ENCODE results near the gene ACYP2.
"Not testable (repeated sequence)": the region's sequence is repeated elsewhere in the genome, so short reads cannot be mapped to it uniquely, and the experiment has no call there.

Gene ACYP2

GRCh38 chr2:54115284-54116137 is at the start of gene ACYP2:
TSS of gene ACYP2 (plus strand) at chr2:54115615.
- CTCF ChIA-PET, result interaction anchor here (1.0 kb wide), 1 partner anchor 8 kb away, joined by 4 read pairs; no protein-coding TSS in a partner anchor
- no peak for TF ChIP-seq SUZ12 (IDR thresholded peaks at IDR 0.05)
- TF ChIP-seq L3MBTL2 (conservative IDR thresholded peaks at IDR 0.05), result no peak; the same call in none of the 2 replicates
- no peak for TF ChIP-seq HDGF (IDR thresholded peaks at IDR 0.05; ENCODE audit: borderline replicate concordance)
- TF ChIP-seq SP1 (IDR thresholded peaks at IDR 0.05), result no peak
- TF ChIP-seq FOXM1 (IDR thresholded peaks at IDR 0.05; ENCODE audit: borderline replicate concordance), result no peak
- no peak for TF ChIP-seq TARDBP (IDR thresholded peaks at IDR 0.05)
- peak; percentile 86 for TF ChIP-seq NFRKB (IDR thresholded peaks at IDR 0.05)
- TF ChIP-seq BHLHE40 (IDR thresholded peaks at IDR 0.05; ENCODE audit: borderline replicate concordance), result no peak
- peak; percentile 73 for TF ChIP-seq PKNOX1 (IDR thresholded peaks at IDR 0.05)
- TF ChIP-seq LEF1 (IDR thresholded peaks at IDR 0.05; ENCODE audit: borderline replicate concordance), result no peak
- TF ChIP-seq ZNF384 (IDR thresholded peaks at IDR 0.05), result no peak
- peak; percentile 85 for TF ChIP-seq ELF4 (IDR thresholded peaks at IDR 0.05)
- TF ChIP-seq CTBP1 (IDR thresholded peaks at IDR 0.05; ENCODE audit: borderline replicate concordance), result no peak
- no peak for TF ChIP-seq FOXA1 (IDR thresholded peaks at IDR 0.05)
- TF ChIP-seq FOXK2 (IDR thresholded peaks at IDR 0.05), result no peak
- TF ChIP-seq ARNT (IDR thresholded peaks at IDR 0.05), result no peak
- POLR2A ChIA-PET, result interaction anchor here (0.6 to 1.4 kb wide), 5 partner anchors 9 to 137 kb away, joined by 3 to 6 read pairs (median 3); no protein-coding TSS in a partner anchor
- peak; percentile 94 for DNase-seq (ENCODE audit: extremely low spot score)

- DNase-seq (ENCODE audit: extremely low spot score), result no peak
- CTCF ChIA-PET, result no interaction called here
- no peak for TF ChIP-seq L3MBTL2 (conservative IDR thresholded peaks at IDR 0.05)
- TF ChIP-seq ARNT (IDR thresholded peaks at IDR 0.05), result no peak
- POLR2A ChIA-PET, result no interaction called here
These were observed 49.5 kb upstream of the ACYP2 start for GRCh38 chr2:54065891-54066290.

GRCh38 chr2:54067851-54068375 is 47.5 kb upstream of the ACYP2 start:
- ChIA-PET CTCF (no interaction called here), POLR2A (no interaction called here)
- no peak for DNase-seq (ENCODE audit: extremely low spot score)
- TF ChIP-seq SP1 (IDR thresholded peaks at IDR 0.05), result no peak
- no peak for TF ChIP-seq FOXM1 (IDR thresholded peaks at IDR 0.05; ENCODE audit: borderline replicate concordance)
- no peak for TF ChIP-seq HDGF (IDR thresholded peaks at IDR 0.05; ENCODE audit: borderline replicate concordance)
- TF ChIP-seq SUZ12 (IDR thresholded peaks at IDR 0.05), result no peak
- TF ChIP-seq LEF1 (IDR thresholded peaks at IDR 0.05; ENCODE audit: borderline replicate concordance), result no peak
- no peak for TF ChIP-seq TARDBP (IDR thresholded peaks at IDR 0.05)
- TF ChIP-seq ARNT (IDR thresholded peaks at IDR 0.05), result no peak
- no peak for TF ChIP-seq CTBP1 (IDR thresholded peaks at IDR 0.05; ENCODE audit: borderline replicate concordance)

DNA sequence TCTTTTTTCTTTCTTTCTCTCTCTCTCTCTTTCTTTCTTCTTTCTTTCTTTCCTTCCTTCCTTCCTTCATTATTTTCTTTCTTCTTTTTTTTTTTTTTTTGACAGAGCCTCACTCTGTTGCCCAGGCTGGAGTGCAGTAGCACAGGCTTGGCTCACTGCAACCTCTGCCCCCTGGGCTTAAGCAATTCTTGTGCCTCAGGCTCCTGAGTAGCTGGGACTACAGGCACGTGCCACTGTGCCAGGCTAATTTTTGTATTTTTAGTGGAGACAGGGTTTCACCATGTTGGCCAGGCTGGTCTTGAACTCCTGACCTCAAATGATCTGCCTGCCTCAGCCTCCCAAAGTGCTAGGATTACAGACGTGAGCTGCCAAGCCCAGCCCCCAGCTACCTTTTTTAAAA is 42.9 kb upstream of the ACYP2 start:
- POLR2A ChIA-PET; DNase-seq (ENCODE audit: extremely low spot score); CTCF ChIA-PET: not testable (repeated sequence)

DNA sequence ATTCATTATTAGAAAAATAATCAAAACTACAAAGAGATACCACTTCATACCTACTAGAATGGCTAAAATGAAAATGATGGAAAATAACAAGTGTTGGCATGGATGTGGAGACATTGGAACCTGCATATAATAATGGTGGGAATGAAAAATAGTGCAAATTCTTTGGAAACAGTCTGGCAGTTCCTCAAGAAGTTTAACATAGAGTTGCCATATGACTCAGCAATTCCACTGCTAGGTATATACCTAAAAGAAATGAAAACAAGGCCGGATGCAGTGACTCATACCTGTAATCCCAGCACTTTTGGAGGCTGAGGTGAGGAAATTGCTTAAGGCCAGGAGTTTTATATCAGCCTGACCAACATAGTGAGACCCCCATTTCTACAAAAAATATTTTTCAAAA is 41.6 kb upstream of the ACYP2 start:
- POLR2A ChIA-PET, result no interaction called here
- no peak for DNase-seq (ENCODE audit: extremely low spot score)

GRCh38 chr2:54074606-54075341 is 40.6 kb upstream of the ACYP2 start:
- ChIA-PET POLR2A (no interaction called here), CTCF (interaction anchor here (0.6 kb wide), 1 partner anchor 96 kb away, joined by 3 read pairs; no protein-coding TSS in a partner anchor)
- TF ChIP-seq SUZ12 (IDR thresholded peaks at IDR 0.05), result no peak
- TF ChIP-seq ZNF384 (IDR thresholded peaks at IDR 0.05), result no peak
- no peak for TF ChIP-seq ARNT (IDR thresholded peaks at IDR 0.05)
- TF ChIP-seq LEF1 (IDR thresholded peaks at IDR 0.05; ENCODE audit: borderline replicate concordance), result no peak
- DNase-seq (ENCODE audit: extremely low spot score), result no peak

More for the DNA sequence above, 41.6 kb upstream of the ACYP2 start:
- CTCF ChIA-PET, result no interaction called here
- TF ChIP-seq ELF4 (IDR thresholded peaks at IDR 0.05) (no peak), FOXA1 (IDR thresholded peaks at IDR 0.05) (no peak), PKNOX1 (IDR thresholded peaks at IDR 0.05) (no peak), HDGF (IDR thresholded peaks at IDR 0.05; ENCODE audit: borderline replicate concordance) (no peak), NFRKB (IDR thresholded peaks at IDR 0.05) (no peak), L3MBTL2 (conservative IDR thresholded peaks at IDR 0.05) (no peak), LEF1 (IDR thresholded peaks at IDR 0.05; ENCODE audit: borderline replicate concordance) (no peak), FOXM1 (IDR thresholded peaks at IDR 0.05; ENCODE audit: borderline replicate concordance) (no peak), ARNT (IDR thresholded peaks at IDR 0.05) (no peak), FOXK2 (IDR thresholded peaks at IDR 0.05) (no peak), SP1 (IDR thresholded peaks at IDR 0.05) (no peak), CTBP1 (IDR thresholded peaks at IDR 0.05; ENCODE audit: borderline replicate concordance) (no peak), TARDBP (IDR thresholded peaks at IDR 0.05) (no peak), BHLHE40 (IDR thresholded peaks at IDR 0.05; ENCODE audit: borderline replicate concordance) (no peak)

DNA sequence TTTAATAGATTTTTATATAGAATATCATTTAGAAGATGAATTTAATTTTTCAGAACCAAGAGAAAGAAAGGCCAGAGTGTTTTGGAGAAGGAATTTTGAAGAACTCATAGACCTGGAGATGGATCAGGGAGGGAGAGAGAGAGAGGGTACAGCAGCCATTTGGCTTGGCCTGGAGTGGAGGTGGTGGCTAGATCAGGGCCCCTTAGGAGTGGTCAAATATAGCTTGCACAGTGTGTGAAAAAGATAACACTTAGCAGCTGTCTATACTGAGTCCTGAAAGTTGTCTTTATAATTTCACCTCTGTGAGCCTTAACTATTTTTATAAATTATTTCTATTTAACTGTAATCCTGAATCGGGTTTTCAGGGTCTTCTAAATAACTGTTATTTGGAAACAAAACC is 38.8 kb upstream of the ACYP2 start:
- ChIA-PET POLR2A (no interaction called here), CTCF (no interaction called here)
- TF ChIP-seq TARDBP (IDR thresholded peaks at IDR 0.05), result no peak
- TF ChIP-seq HDGF (IDR thresholded peaks at IDR 0.05; ENCODE audit: borderline replicate concordance), result no peak
- TF ChIP-seq SUZ12 (IDR thresholded peaks at IDR 0.05), result no peak
- no peak for TF ChIP-seq LEF1 (IDR thresholded peaks at IDR 0.05; ENCODE audit: borderline replicate concordance)
- TF ChIP-seq NFRKB (IDR thresholded peaks at IDR 0.05), result no peak
- TF ChIP-seq BHLHE40 (IDR thresholded peaks at IDR 0.05; ENCODE audit: borderline replicate concordance), result no peak
- TF ChIP-seq FOXA1 (IDR thresholded peaks at IDR 0.05), result no peak
- no peak for TF ChIP-seq SP1 (IDR thresholded peaks at IDR 0.05)
- no peak for TF ChIP-seq ZNF384 (IDR thresholded peaks at IDR 0.05)
- no peak for TF ChIP-seq ELF4 (IDR thresholded peaks at IDR 0.05)
- no peak for TF ChIP-seq ARNT (IDR thresholded peaks at IDR 0.05)
- no peak for TF ChIP-seq L3MBTL2 (conservative IDR thresholded peaks at IDR 0.05)
- no peak for TF ChIP-seq PKNOX1 (IDR thresholded peaks at IDR 0.05)
- no peak for TF ChIP-seq FOXM1 (IDR thresholded peaks at IDR 0.05; ENCODE audit: borderline replicate concordance)
- no peak for TF ChIP-seq CTBP1 (IDR thresholded peaks at IDR 0.05; ENCODE audit: borderline replicate concordance)
- no peak for TF ChIP-seq FOXK2 (IDR thresholded peaks at IDR 0.05)
- DNase-seq (ENCODE audit: extremely low spot score), result no peak
